ENCODE measurements around the gene PRKAG1.
A peak's percentile ranks its signal among the peaks of the same experiment; 100 is the strongest.

PRKAG1 gene

GRCh38 chr12:49060237-49061156, 41.9 kb upstream of the PRKAG1 start, which contains the start of gene KMT2D (continued):
- TF ChIP-seq ZNF157 (tag by site-specific recombination; IDR thresholded peaks at IDR 0.05) (0 out of 2 replicates have a peak, but pooled peaks have one; percentile 9), SETDB1 (IDR thresholded peaks at IDR 0.05; ENCODE audit: insufficient read length, low read length) (no peak), ZNF830 (tag by site-specific recombination; IDR thresholded peaks at IDR 0.05; ENCODE audit: low read depth) (no peak), ZNF488 (tag by site-specific recombination; IDR thresholded peaks at IDR 0.05) (no peak), ZNF280C (tag by site-specific recombination; IDR thresholded peaks at IDR 0.05) (no peak), SCRT2 (tag by site-specific recombination; IDR thresholded peaks at IDR 0.05) (peak; percentile 66; the same call in 1 of the 2 replicates), ZBTB21 (tag by site-specific recombination; IDR thresholded peaks at IDR 0.05) (peak; percentile 88), ZNF561 (tag by site-specific recombination; IDR thresholded peaks at IDR 0.05; ENCODE audit: borderline replicate concordance) (peak; percentile 98), KLF7 (tag by site-specific recombination; IDR thresholded peaks at IDR 0.05; ENCODE audit: borderline replicate concordance) (peak; percentile 98), IKZF3 (tag by site-specific recombination; IDR thresholded peaks at IDR 0.05) (peak; percentile 85; the same call in 1 of the 2 replicates), GLIS2 (tag by site-specific recombination; IDR thresholded peaks at IDR 0.05) (peak; percentile 95), ZNF138 (tag by site-specific recombination; IDR thresholded peaks at IDR 0.05; ENCODE audit: borderline replicate concordance) (no peak), PBX3 (CRISPR knock-in tag; IDR thresholded peaks at IDR 0.05) (no peak), ZNF501 (tag by site-specific recombination; IDR thresholded peaks at IDR 0.05) (peak; percentile 100), ZNF585B (tag by site-specific recombination; IDR thresholded peaks at IDR 0.05) (peak; percentile 17; the same call in 1 of the 2 replicates), ZNF169 (tag by site-specific recombination; IDR thresholded peaks at IDR 0.05) (peak; percentile 73; the same call in 1 of the 2 replicates), ZNF350 (tag by site-specific recombination; IDR thresholded peaks at IDR 0.05) (no peak), SALL2 (tag by site-specific recombination; IDR thresholded peaks at IDR 0.05; ENCODE audit: borderline replicate concordance) (peak; percentile 97), ZNF114 (tag by site-specific recombination; IDR thresholded peaks at IDR 0.05) (no peak), CTCF (tag by site-specific recombination; IDR thresholded peaks at IDR 0.05) (peak; percentile 94), ZNF701 (tag by site-specific recombination; IDR thresholded peaks at IDR 0.05) (peak; percentile 77), ZFP3 (tag by site-specific recombination; IDR thresholded peaks at IDR 0.05; ENCODE audit: low read depth) (no peak), ZFP37 (tag by site-specific recombination; IDR thresholded peaks at IDR 0.05) (peak; percentile 99), ZNF571 (tag by site-specific recombination; IDR thresholded peaks at IDR 0.05) (no peak), ZBTB7A (tag by site-specific recombination; IDR thresholded peaks at IDR 0.05; ENCODE audit: low read depth) (peak; percentile 100), SP2 (tag by site-specific recombination; IDR thresholded peaks at IDR 0.05) (peak; percentile 77), ZNF202 (tag by site-specific recombination; IDR thresholded peaks at IDR 0.05; ENCODE audit: borderline replicate concordance) (no peak), YY2 (tag by site-specific recombination; IDR thresholded peaks at IDR 0.05) (peak; percentile 96; the same call in 1 of the 2 replicates), ELK4 (IDR thresholded peaks at IDR 0.05; ENCODE audit: borderline replicate concordance, low read depth, low read length) (no peak), ZNF391 (tag by site-specific recombination; IDR thresholded peaks at IDR 0.05; ENCODE audit: borderline replicate concordance, low read depth) (peak; percentile 99)
- TF ChIP-seq, protein P1, sequence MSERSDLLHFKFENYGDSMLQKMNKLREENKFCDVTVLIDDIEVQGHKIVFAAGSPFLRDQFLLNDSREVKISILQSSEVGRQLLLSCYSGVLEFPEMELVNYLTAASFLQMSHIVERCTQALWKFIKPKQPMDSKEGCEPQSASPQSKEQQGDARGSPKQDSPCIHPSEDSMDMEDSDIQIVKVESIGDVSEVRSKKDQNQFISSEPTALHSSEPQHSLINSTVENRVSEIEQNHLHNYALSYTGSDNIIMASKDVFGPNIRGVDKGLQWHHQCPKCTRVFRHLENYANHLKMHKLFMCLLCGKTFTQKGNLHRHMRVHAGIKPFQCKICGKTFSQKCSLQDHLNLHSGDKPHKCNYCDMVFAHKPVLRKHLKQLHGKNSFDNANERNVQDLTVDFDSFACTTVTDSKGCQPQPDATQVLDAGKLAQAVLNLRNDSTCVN (tag by site-specific recombination; optimal IDR thresholded peaks at IDR 0.05): peak; percentile 98

Data from HEK293 (cell line).